HuH-7 (cell line): ENCODE data around the gene EMP2.
A peak's percentile ranks its signal among the peaks of the same experiment; 100 is the strongest.
"Not testable (repeated sequence)": the region's sequence is repeated elsewhere in the genome, so short reads cannot be mapped to it uniquely, and the experiment has no call there.

ENCODE experiments used
- DNase-seq: peaks from one replicate; pipeline ENCODE4 v3.0.0; 2011; ENCODE audit warnings: low spot score

EMP2 gene, protein sequence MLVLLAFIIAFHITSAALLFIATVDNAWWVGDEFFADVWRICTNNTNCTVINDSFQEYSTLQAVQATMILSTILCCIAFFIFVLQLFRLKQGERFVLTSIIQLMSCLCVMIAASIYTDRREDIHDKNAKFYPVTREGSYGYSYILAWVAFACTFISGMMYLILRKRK

DNA sequence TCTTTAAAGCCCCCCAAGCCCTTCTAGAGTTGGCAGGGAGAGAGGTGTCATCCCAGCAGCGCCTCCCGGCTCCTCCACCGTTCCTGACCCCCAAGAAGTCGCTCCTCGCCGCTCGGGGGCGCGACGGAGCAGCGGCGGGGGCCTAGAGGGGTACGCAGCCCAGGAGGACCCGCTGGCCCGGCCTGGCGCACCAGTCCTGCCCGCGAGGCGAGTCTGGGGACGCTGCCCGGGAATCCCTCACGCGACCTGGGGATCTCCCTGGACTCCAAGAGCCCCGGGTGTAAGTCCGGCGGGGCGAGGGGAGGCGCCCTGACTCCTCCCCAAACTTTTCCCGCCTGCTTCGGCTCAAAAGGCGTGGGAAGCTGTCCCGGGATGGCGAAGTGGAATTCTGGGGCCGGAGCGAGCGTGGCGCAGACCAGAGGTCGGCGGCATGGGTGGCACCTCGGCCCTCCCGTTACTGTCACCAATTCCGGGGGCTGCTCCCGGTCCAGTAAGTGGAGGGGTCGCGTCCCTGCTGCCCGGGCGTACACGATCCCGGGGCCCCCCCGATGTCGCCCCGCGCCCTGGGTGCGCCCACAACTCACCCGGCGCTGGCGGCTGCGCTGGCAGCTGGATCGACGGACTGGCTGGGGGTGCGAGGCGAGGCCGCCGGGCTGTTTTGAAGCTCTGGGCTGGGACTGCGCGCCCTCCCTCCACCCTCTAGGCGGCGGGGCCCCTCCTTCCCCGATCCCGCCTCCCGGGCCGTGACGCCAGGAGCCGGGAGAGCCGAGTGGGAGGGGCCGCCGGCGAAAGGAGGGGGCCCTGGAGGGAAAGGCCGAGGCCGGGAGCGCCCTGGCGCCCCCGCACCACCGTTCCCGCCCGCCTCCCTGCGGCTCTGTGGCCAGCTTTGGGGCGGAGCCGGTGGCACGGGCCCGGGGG lies at the start of gene EMP2:
EMP2 (minus strand) TSS at position 634 of the 918 bp plus-strand sequence. CDS start 32,981 bp downstream, outside the sequence.
- peak; percentile 74 for DNase-seq

- no peak for DNase-seq
These were observed 49.2 kb upstream of the EMP2 start for GRCh38 chr16:10629592-10629963.

- DNase-seq = no peak
These were observed 45.4 kb upstream of the EMP2 start for GRCh38 chr16:10625595-10626357.

DNA sequence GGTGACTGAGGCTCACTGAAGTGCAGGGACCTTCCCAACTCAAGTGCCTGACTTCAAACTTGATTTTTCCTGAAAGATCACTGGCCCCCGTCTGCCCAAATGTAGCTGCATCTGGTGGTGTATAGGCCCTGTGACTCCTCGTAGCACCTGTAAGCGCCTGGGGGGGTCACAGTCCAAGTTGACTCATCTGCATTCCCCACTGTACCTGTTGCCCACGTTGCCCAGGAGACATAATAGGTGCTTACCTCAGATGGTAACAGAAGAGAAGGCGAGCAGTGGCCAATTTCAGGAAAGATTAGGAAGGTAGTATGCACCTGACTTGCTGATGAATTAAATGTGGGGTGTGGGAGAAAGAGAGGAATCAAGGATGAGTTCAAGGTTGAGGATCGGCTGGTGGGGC lies 44.1 kb upstream of the EMP2 start:
- no peak for DNase-seq

DNA sequence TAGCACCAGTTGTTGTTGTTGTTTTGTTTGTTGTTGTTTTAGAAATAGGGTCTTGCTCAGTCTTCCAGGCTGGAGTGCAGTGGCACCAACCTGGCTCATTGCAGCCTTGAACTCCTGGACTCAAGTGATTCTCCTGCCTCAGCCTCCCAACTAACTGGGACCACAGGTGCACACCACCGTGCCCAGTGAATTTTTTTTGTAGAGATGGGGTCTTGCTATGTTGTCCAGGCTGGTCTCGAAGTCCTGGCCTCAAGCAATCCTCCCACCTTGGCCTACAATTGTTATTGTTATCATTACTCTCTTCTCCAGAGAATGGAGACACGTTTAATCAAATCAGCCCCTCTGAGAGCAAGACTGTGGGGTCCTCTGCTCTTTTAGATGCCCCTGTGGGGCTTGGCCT lies 42.7 kb upstream of the EMP2 start:
- DNase-seq = no peak

DNA sequence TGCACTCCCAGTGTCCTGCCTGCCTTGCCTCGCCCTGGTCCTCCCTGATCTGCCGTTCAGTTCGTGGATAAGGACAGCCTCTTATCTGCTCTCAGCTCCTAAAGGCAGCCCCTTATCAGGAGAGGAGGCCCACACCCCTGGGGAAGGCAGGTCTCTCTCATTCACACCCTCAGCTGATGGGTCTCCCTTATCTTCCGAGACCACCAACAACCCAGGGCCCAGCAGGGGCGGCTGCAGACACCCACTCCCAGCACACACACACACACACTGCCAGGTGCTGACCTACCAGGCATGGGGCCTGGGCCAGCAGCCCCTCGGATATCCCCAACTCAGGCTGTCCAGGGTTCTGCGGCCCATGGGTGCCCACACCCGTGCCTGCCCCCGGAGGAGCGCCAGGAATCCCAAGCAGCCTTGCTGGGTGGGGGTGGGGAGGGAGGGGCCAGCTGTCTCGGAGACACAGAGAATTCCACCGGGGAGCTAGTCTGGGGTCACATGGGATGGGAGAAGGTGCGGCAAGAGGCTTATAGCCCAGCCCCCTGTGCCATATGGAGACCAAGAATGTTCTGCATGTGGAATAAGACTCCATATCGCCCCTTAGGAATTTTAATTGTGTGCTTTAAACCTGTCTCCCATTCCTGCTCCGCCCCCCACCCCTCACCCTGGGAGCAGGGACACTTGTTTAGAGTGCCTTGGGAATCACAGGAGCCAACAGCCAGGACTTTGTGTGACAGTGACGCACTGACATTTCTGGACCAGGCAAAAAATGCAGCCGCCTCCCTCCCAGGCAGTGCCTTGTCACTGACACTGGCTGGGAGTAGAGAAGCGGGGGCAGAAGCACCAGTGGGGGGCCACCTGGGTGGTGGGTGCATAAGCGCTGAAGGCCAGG lies 41.9 kb upstream of the EMP2 start:
- DNase-seq = no peak

GRCh38 chr16:10621216-10621949 lies 41.0 kb upstream of the EMP2 start:
- DNase-seq = not testable (repeated sequence)

DNA sequence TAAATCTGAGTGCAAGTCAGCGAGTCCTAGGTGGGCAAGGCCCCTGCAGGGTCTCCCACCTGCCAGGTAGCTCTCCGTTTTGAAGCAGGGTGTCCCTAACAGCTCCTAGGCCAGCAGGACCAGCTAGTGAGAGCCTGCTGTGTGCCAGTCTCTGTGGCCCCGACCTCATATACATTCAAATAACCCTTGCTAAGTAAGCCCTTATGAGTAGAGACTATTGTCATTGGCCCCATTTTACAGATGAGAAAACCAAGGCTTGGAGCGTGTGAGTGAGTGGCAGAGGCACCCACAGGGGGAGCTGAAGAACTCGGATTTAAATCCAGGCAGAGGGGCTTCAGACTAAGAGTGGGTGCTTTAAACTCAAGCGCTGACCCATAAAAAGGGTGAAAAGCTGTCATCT lies 39.7 kb upstream of the EMP2 start:
- no peak for DNase-seq

DNA sequence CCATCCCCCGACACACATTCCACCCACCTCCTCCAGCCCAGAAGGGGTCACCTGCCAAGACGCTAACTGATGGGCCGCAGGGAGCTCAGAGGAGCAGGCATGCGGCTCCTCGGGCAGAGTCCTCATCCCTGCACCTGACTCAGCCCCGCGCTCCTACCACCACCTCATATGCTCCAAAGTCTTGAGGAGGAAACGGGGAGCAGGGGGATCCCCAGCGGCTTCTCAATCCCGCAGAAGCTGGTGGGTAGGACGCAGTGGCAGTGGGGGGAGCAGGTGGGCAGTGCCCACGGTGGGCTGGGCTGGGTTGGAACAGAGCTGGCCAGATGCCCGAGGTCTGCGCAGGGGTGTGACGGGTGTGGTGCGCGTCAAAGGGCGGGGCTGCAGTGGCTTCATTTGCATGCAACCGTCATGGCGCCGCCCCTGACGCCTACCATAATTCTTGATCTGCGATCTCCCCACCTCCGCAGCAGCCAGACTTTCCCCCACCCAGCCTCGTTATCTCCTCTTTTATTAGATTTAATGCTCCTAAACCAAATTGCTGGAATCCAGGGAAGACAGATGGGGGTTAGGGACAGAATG lies 39.0 kb upstream of the EMP2 start:
- DNase-seq = no peak

- no peak for DNase-seq
These were observed 38.4 kb upstream of the EMP2 start for GRCh38 chr16:10618710-10619209.

- DNase-seq = no peak
These were observed 37.4 kb upstream of the EMP2 start for GRCh38 chr16:10617662-10618420.

GRCh38 chr16:10616756-10617640 lies 36.6 kb upstream of the EMP2 start:
- no peak for DNase-seq

DNA sequence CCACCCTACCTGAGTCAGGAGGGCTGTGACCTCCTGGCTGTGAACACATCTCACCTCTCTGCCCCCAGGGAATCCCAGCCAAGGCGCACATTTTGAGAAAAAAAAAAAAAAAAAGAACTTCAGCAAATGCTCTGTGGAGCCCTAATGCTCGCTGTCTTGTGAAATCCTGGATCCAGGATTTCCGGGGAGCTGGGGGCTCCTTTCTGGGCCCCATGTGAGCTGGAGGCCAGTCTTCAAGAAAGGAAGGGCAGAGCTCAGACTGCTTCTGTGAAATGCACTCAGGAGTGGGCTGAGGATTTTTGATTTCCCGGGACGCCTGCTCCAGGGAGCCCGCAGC lies 36.0 kb upstream of the EMP2 start:
- DNase-seq = no peak

GRCh38 chr16:10614685-10615084 lies 34.3 kb upstream of the EMP2 start:
- DNase-seq = no peak

DNA sequence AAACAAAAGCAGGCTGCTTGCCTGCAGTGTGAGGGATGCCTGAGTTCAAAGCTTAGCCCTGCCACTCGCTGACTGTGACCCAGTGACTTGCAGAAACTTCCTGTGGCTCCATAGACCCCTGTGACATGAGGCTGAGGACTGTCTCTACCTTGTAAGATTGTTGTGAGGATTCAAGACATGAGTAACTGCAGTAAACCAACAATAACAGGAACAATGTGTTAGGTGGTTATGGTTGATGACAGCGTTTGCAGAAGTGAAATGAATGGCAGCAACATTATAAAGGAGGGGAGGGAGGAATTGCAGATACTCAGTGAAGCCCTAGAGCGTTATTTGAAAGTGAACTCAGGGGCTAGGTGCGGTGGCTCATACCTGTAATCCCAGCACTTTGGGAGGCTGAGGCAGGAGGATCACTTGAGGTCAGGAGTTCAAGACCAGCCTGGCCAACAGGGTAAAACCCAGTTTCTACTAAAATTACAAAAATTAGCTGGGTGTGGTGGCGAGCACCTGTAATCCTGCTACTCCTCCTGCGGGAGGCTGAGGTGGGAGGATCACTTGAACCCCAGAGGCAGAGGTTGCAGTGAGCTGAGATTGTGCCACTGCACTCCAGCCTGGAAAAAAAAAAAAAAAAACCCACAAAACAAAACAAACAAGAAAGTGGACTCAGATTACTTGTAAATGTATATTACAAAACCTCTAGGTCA lies 33.5 kb upstream of the EMP2 start:
- DNase-seq = no peak

GRCh38 chr16:10612649-10613179 lies 32.3 kb upstream of the EMP2 start:
- DNase-seq = no peak

GRCh38 chr16:10611825-10612342 lies 31.5 kb upstream of the EMP2 start:
- no peak for DNase-seq
